ENCODE results near the gene FAM98A. TPM values are rescaled to one million over a fixed set of nuclear protein-coding genes. Genes with fewer than 3 reads are reported as not detected.

Gene FAM98A
- total and polyA plus RNA-seq, 9 of the 15 experiments (the other 6 are each of a cell fraction or from before 2014, with no cell fraction given): 16.5 to 238 (median 44.6) TPM

DNA sequence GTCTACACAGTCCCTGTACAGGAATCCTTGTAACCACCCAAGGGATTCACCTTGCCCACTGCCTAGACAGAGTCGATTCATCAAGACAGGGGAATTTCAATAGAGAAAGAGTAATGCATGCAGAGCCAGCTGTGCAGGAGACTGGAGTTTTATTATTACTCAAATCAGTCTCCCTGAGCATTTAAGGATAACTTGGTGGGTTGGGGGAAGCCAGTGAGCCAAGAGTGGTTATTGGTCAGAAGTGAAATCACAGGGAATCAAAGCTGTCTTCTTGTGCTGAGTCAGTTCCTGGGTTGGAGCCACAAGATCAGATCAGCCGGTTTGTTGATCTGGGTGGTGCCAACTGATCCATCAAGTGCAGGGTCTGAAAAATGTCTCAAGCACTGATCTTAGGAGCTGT lies 17.8 kb upstream of the FAM98A start:
- no peak for DNase-seq (ENCODE audit: extremely low read depth in 1 of 4, low spot score in 3 of 4)
- H4K20me1 ChIP-seq (replicated peaks; ENCODE audit: control insufficient read depth, insufficient read depth, low read length): no peaks in the 10 kb centered on the region
- in situ Hi-C loops (cut with MboI) (no loop called here), intact Hi-C loops (cut with micrococcal nuclease) (no loop called here)
- no peak for ATAC-seq
- H3K36me3 ChIP-seq (ENCODE audit: control insufficient read depth, insufficient read depth, low read length): no peaks in the 10 kb centered on the region
- H3K9me3 ChIP-seq (replicated peaks; ENCODE audit: control insufficient read depth, insufficient read depth, low read depth, low read length): no peaks in the 10 kb centered on the region
- ChIA-PET CTCF (ENCODE audit: low intra/inter-chr PET ratio) (no interaction called here), POLR2A (interaction anchor here (0.6 kb wide), 1 partner anchor 9 kb away, joined by 3 read pairs; no protein-coding TSS in a partner anchor)
- no peak overlapping the region for H3K4me2 ChIP-seq (ENCODE audit: insufficient read depth, low read length)
- no peak overlapping the region for H3K9ac ChIP-seq (ENCODE audit: insufficient read depth in 1 of 2, low read depth in 2 of 2, low read length in 2 of 2)
- no peaks in the 10 kb centered on the region for H3K27me3 ChIP-seq (ENCODE audit: control insufficient read depth in 2 of 2, insufficient read depth in 2 of 2, low read length in 2 of 2)
- H3K4me1 ChIP-seq (replicated peaks in 1 of 2; ENCODE audit: control insufficient read depth in 2 of 2, insufficient read depth in 2 of 2, low read length in 2 of 2): no peaks in the 10 kb centered on the region
- no TSS peak for BruUV-seq (replicated peaks)
- no peaks in the 10 kb centered on the region for H3K9me1 ChIP-seq (ENCODE audit: control insufficient read depth, insufficient read depth, low read length)
- TF ChIP-seq, protein P1, sequence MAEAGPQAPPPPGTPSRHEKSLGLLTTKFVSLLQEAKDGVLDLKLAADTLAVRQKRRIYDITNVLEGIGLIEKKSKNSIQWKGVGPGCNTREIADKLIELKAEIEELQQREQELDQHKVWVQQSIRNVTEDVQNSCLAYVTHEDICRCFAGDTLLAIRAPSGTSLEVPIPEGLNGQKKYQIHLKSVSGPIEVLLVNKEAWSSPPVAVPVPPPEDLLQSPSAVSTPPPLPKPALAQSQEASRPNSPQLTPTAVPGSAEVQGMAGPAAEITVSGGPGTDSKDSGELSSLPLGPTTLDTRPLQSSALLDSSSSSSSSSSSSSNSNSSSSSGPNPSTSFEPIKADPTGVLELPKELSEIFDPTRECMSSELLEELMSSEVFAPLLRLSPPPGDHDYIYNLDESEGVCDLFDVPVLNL (CRISPR knock-in tag; IDR thresholded peaks at IDR 0.05; ENCODE audit: low read depth): no peak
- TF ChIP-seq ZNF668 (CRISPR knock-in tag; IDR thresholded peaks at IDR 0.05) (no peak), KDM1A (IDR thresholded peaks at IDR 0.05) (0 out of 4 replicates have a peak, but pooled peaks of 1 of the 2 experiments have one; percentile 12), JUND (IDR thresholded peaks at IDR 0.05; ENCODE audit: borderline replicate concordance, low read depth, low read length) (no peak), JUND (tag; IDR thresholded peaks at IDR 0.05; ENCODE audit: borderline replicate concordance, low read depth, low read length) (no peak)
- 3% methylated on average over 2 of the region's 2 CpGs for WGBS (ENCODE audit: insufficient coverage, low coverage, missing lambda C conversion rate)
- H3K27ac ChIP-seq (ENCODE audit: extremely low read depth, low read depth, low read length): no peak overlapping the region
- no peak overlapping the region for H3K4me3 ChIP-seq
- FAIRE-seq: no peak
- no peaks in the 10 kb centered on the region for H3K79me2 ChIP-seq (ENCODE audit: control insufficient read depth, insufficient read depth, low read length)
- no peak overlapping the region for H2AFZ ChIP-seq (ENCODE audit: low read depth, low read length)

DNA sequence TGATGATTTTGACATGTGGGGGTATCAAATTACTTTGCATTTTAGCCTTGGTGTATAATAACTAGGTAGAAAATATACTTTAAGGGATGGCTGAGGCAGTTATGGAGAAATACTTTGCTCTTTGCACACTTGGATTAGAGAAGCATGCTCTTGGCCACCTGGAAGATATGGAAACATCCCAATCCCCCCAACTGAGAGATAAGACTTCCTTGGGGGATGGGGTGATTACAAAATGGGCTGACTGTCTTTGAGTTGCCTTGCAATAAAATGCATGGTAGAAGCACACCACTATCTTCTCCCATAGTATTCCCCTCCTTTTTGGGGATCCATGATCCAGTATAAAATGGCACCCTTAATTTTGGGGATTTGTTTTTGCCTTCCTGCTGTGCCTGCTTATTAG lies 15.1 kb upstream of the FAM98A start:
- Histone ChIP-seq H3K9ac (ENCODE audit: insufficient read depth in 1 of 2, low read depth in 2 of 2, low read length in 2 of 2) (no peak overlapping the region), H3K27ac (ENCODE audit: extremely low read depth, low read depth, low read length) (no peak overlapping the region), H3K9me3 (replicated peaks; ENCODE audit: control insufficient read depth, insufficient read depth, low read depth, low read length) (no peaks in the 10 kb centered on the region), H3K36me3 (ENCODE audit: control insufficient read depth, insufficient read depth, low read length) (no peaks in the 10 kb centered on the region), H3K9me1 (ENCODE audit: control insufficient read depth, insufficient read depth, low read length) (no peaks in the 10 kb centered on the region), H3K27me3 (ENCODE audit: control insufficient read depth in 2 of 2, insufficient read depth in 2 of 2, low read length in 2 of 2) (no peaks in the 10 kb centered on the region), H3K4me2 (ENCODE audit: insufficient read depth, low read length) (no peak overlapping the region), H3K4me1 (replicated peaks in 1 of 2; ENCODE audit: control insufficient read depth in 2 of 2, insufficient read depth in 2 of 2, low read length in 2 of 2) (no peaks in the 10 kb centered on the region), H3K79me2 (ENCODE audit: control insufficient read depth, insufficient read depth, low read length) (no peaks in the 10 kb centered on the region), H2AFZ (ENCODE audit: low read depth, low read length) (no peak overlapping the region), H3K4me3 (no peak overlapping the region), H4K20me1 (replicated peaks; ENCODE audit: control insufficient read depth, insufficient read depth, low read length) (no peaks in the 10 kb centered on the region)
- TF ChIP-seq DPF2 (IDR thresholded peaks at IDR 0.05): no peak
- TF ChIP-seq HDAC1 (IDR thresholded peaks at IDR 0.05): no peak
- DNase-seq (ENCODE audit: extremely low read depth in 1 of 4, low spot score in 3 of 4): no peak
- no TSS peak for BruUV-seq (replicated peaks)
- no peak for FAIRE-seq
- in situ Hi-C loops (cut with MboI): no loop called here
- intact Hi-C loops (cut with micrococcal nuclease): no loop called here
- ChIA-PET POLR2A (no interaction called here), CTCF (ENCODE audit: low intra/inter-chr PET ratio) (no interaction called here)
- no peak for ATAC-seq
